Natural killer cell (primary cell): ENCODE measurements around the gene NPM1. TPM values are rescaled to one million over a fixed set of nuclear protein-coding genes. Genes with fewer than 3 reads are reported as not detected.

Experiments
- ATAC-seq, 3 donors: fragments of 150-1000 bp in 2 of 3; fragments of 200-7000 bp in 1 of 3; cut with Tn5 transposase; 1 replicate in 1 of 3; 2 replicates in 2 of 3; pipeline ENCODE4 v1.10.0; 2021; ENCODE audit warnings: mild to moderate bottlenecking in 2 of 3, moderate library complexity in 2 of 3
- DNase-seq, 2 donors: peaks; one replicate each; pipeline versions ENCODE4 v3.0.0 to v3.0.0-alpha.2; 2013 to 2021; ENCODE audit warnings: mixed read lengths in 1 of 2
- H3K27ac ChIP-seq: one replicate; pipeline ENCODE4 v1.5.1; 2013; ENCODE audit warnings: mild to moderate bottlenecking, low read length
- H3K27me3 ChIP-seq: one replicate; pipeline ENCODE4 v1.6.1; 2013; ENCODE audit warnings: low read length; ENCODE audit not compliant: control insufficient read depth, insufficient read depth
- H3K36me3 ChIP-seq: one replicate; pipeline ENCODE4 v1.6.1; 2013; ENCODE audit warnings: low read length; ENCODE audit not compliant: control insufficient read depth, insufficient read depth
- H3K4me1 ChIP-seq: one replicate; pipeline ENCODE4 v1.6.1; 2013; ENCODE audit warnings: low read length; ENCODE audit not compliant: control insufficient read depth, insufficient read depth
- H3K4me3 ChIP-seq: one replicate; pipeline ENCODE4 v1.5.1; 2013; ENCODE audit warnings: low read length
- H3K9me3 ChIP-seq: one replicate; pipeline ENCODE4 v1.6.1; 2013; ENCODE audit warnings: low read length; ENCODE audit not compliant: control insufficient read depth, insufficient read depth
- H3K27ac Mint-ChIP-seq, 2 donors: one replicate each; pipeline ENCODE4 v1.8.0; 2022; ENCODE audit warnings: mild to moderate bottlenecking in 2 of 2, mixed read lengths in 2 of 2, moderate library complexity in 1 of 2
- H3K27me3 Mint-ChIP-seq, 2 donors: one replicate each; pipeline ENCODE4 v1.8.0; 2022; ENCODE audit warnings: low read depth in 2 of 2, mixed read lengths in 2 of 2
- H3K36me3 Mint-ChIP-seq: one replicate; pipeline ENCODE4 v1.8.0; 2022; ENCODE audit warnings: mixed read lengths
- H3K4me1 Mint-ChIP-seq, 2 donors: one replicate each; pipeline ENCODE4 v1.8.0; 2022; ENCODE audit warnings: mixed read lengths in 2 of 2
- H3K4me3 Mint-ChIP-seq: one replicate; pipeline ENCODE4 v1.8.0; 2022; ENCODE audit warnings: mild to moderate bottlenecking, moderate library complexity, mixed read lengths
- H3K9me3 Mint-ChIP-seq, 2 donors: one replicate each; pipeline ENCODE4 v1.8.0; 2022; ENCODE audit warnings: mixed read lengths in 2 of 2
- WGBS: methylation state at CpG from one replicate; pipeline ENCODE4 v1.1.7; 2013; ENCODE audit warnings: missing lambda C conversion rate; ENCODE audit not compliant: insufficient coverage; 5-methylcytosine and 5-hydroxymethylcytosine counted together
- intact Hi-C: fragments of 100-400 bp; cut with micrococcal nuclease; formaldehyde crosslinking; loops from one replicate; pipeline ENCODE4 v1.14.2; 2022
- total RNA-seq, 4 donors: library from RNA; stranded (reverse); fragments of 120-200 nt in 1 of 4; gene quantifications; one replicate each; pipeline versions ENCODE4 v1.2.3 to v1.2.4, GENCODE V29; 2013 to 2022
- TF ChIP-seq, protein P1 (sequence below): fragments of 200-600 bp; IDR thresholded peaks from one replicate; pipeline ENCODE4 v1.8.0; 2022; ENCODE audit warnings: antibody characterized with exemption

The NPM1 gene
- total RNA-seq, 3 donors from 2014 or later (not counting 1 experiment from before 2014, with no cell fraction given): 440 to 554 (median 454) TPM

DNA sequence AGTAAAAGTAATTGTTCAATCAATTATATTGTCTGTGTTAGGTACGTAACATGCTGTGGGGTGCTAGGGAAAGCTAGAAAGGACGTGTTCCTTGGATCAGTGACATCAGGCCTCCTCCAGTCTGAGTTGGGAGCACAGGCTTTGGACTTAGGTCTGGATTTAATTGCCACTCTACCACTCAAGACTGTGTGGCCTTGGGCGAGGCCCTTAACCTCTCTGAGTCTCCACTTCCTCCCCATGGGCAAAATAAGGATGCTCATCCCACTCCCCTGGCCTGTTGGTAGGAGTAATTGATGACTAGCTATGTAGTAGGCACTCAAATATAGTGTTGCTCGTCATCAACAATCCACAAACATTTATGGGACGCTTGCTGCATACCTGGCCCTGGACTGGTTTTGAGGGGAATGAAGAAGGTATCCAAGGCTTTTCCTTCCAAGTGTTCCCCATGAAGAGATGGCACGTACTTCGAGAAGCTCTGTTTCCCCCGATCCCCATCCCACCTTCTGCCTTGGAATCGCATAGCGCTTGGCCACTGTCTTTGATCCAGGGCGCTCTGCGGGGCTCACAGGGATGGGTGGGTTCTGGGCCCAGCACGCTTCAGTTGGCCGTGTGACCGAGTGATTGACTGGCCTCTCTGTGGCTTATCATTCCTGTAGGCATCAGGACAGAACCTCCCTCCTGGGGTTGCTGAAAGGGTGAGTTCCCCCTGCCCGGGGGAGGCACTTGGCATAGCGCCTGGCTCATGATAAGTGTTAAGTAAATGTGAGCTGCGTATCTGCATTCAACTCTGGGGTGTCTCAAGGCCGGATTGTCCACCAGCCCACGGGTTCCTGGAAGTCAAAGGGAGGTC is 39.9 kb downstream of the NPM1 start:
- Mint-ChIP-seq H3K4me1 (no peaks in the 10 kb centered on the region), H3K9me3 (no peaks in the 10 kb centered on the region)

DNA sequence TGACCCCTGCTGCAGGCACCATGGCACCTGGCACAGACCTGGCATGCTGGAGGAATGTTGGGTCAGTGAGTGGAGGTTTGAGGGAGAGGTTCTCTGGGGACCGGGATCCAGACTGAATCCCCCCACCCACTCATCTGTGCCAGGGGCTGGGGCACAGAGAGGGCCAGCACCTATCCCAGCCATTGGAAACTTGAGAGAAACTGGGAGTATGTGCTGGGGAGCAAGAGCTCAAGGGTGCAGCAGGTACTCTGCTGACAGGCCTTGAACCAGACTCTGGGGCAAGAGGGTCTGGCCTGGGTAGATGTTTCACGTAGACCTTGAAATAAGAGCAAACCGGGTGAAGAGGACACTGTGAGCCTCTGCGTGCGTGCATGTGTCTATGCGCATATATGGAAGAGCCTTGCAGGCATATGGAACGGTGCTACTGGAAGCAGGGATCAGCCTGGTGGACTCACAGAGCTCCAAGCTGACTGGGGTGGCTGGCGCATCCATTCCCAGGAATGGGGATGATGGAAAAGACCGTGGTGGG is 40.6 kb downstream of the NPM1 start:
- peak in 1 of 2 donors; percentile 3 for DNase-seq
- H3K36me3 ChIP-seq: no peaks in the 10 kb centered on the region
- Mint-ChIP-seq H3K4me1 (no peaks in the 10 kb centered on the region), H3K4me3 (no peak overlapping the region), H3K36me3 (no peaks in the 10 kb centered on the region), H3K9me3 (no peaks in the 10 kb centered on the region), H3K27me3 (no peaks in the 10 kb centered on the region), H3K27ac (no peak overlapping the region)
- H3K9me3 ChIP-seq: no peaks in the 10 kb centered on the region
- H3K27ac ChIP-seq: no peak overlapping the region
- TF ChIP-seq, protein P1, sequence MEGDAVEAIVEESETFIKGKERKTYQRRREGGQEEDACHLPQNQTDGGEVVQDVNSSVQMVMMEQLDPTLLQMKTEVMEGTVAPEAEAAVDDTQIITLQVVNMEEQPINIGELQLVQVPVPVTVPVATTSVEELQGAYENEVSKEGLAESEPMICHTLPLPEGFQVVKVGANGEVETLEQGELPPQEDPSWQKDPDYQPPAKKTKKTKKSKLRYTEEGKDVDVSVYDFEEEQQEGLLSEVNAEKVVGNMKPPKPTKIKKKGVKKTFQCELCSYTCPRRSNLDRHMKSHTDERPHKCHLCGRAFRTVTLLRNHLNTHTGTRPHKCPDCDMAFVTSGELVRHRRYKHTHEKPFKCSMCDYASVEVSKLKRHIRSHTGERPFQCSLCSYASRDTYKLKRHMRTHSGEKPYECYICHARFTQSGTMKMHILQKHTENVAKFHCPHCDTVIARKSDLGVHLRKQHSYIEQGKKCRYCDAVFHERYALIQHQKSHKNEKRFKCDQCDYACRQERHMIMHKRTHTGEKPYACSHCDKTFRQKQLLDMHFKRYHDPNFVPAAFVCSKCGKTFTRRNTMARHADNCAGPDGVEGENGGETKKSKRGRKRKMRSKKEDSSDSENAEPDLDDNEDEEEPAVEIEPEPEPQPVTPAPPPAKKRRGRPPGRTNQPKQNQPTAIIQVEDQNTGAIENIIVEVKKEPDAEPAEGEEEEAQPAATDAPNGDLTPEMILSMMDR: no peak
- WGBS: 95% methylated on average over 8 of the region's 9 CpGs
- H3K4me1 ChIP-seq: no peaks in the 10 kb centered on the region
- no peak overlapping the region for H3K4me3 ChIP-seq
- intact Hi-C loops: no loop called here
- H3K27me3 ChIP-seq: no peaks in the 10 kb centered on the region
- no peak for ATAC-seq

More for the DNA sequence above, 39.9 kb downstream of the NPM1 start:
- intact Hi-C loops: no loop called here
- no peaks in the 10 kb centered on the region for H3K4me1 ChIP-seq
- no peaks in the 10 kb centered on the region for H3K36me3 ChIP-seq
- DNase-seq (peak in 1 of 2 donors; percentile 7), ATAC-seq (no peak)
- H3K36me3 Mint-ChIP-seq: no peaks in the 10 kb centered on the region
- WGBS: 90% methylated on average over 18 of the region's 20 CpGs
- H3K27me3 Mint-ChIP-seq: no peaks in the 10 kb centered on the region
- H3K27ac Mint-ChIP-seq: no peak overlapping the region
- TF ChIP-seq, protein P1: no peak
- no peak overlapping the region for H3K27ac ChIP-seq
- H3K27me3 ChIP-seq: no peaks in the 10 kb centered on the region
- no peak overlapping the region for H3K4me3 ChIP-seq
- no peak overlapping the region for H3K4me3 Mint-ChIP-seq
- no peaks in the 10 kb centered on the region for H3K9me3 ChIP-seq

DNA sequence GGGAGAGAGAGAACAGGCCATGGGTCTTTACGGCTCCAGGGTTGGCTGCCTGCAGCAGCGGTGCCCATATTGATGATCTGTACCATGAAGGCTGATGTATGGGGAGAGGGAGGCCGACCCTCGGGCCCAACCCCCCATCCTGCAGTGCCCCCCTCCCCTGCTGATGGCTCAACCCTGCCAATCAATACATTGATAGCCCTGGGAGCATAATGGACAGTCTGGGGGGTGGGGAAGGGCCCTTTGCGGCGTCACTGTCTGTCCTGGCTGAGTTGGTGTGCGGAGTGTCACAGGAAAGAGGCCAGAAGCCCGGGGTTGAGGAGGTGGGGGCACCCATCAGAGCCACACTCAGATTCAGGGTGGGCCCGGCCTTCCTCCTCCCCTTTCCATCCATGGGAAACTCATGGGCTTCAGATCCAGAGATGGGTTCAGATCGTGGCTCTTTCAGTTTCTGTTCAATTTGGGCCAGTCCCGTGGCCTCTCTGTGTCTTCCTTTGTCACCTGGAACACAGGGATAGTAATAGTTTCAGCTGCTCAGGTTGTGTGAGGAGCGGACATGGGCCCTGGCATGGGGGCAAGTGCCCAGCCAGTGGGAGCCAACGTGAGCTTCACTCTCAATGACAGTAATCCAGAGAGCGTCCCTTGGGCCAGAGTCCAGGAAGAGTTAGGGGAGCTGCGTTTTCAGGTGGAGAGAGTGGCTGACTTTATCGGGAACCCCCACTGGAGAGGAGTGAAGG is 41.3 kb downstream of the NPM1 start:
- no peaks in the 10 kb centered on the region for H3K4me1 Mint-ChIP-seq
- TF ChIP-seq, protein P1: no peak

More for the DNA sequence above, 41.3 kb downstream of the NPM1 start:
- ATAC-seq (no peak), DNase-seq (peak in 1 of 2 donors; percentile 0)
- no peaks in the 10 kb centered on the region for H3K27me3 ChIP-seq
- H3K27ac ChIP-seq: no peak overlapping the region
- no peak overlapping the region for H3K4me3 Mint-ChIP-seq
- H3K4me1 ChIP-seq: no peaks in the 10 kb centered on the region
- H3K27me3 Mint-ChIP-seq: no peaks in the 10 kb centered on the region
- WGBS: 85% methylated on average over 13 of the region's 16 CpGs
- no peaks in the 10 kb centered on the region for H3K36me3 Mint-ChIP-seq
- H3K36me3 ChIP-seq: no peaks in the 10 kb centered on the region
- intact Hi-C loops: no loop called here
- no peaks in the 10 kb centered on the region for H3K9me3 Mint-ChIP-seq
- no peak overlapping the region for H3K4me3 ChIP-seq
- H3K9me3 ChIP-seq: no peaks in the 10 kb centered on the region
- H3K27ac Mint-ChIP-seq: no peak overlapping the region
